ENCODE measurements around the gene EYA2. TPM values are rescaled to one million over a fixed set of nuclear protein-coding genes. Genes with fewer than 3 reads are reported as not detected.

EYA2 gene
- total and polyA plus RNA-seq, 4 donors = 1.6 to 4.4 (median 2.1) TPM

- peaks cover 29 to 37% (median 34%) of the 10 kb centered on the region in 4 donors for H3K36me3 ChIP-seq (ENCODE audit: control insufficient read depth in 4 of 4, insufficient read depth in 4 of 4, low read length in 4 of 4)
- no peak overlapping the region for H3K9ac ChIP-seq (ENCODE audit: insufficient read depth in 1 of 2, low read length in 2 of 2)
- no peak for ATAC-seq (ENCODE audit: insufficient read depth, low FRiP score)
- no peaks in the 10 kb centered on the region for H3K4me1 ChIP-seq (ENCODE audit: control insufficient read depth in 5 of 5, insufficient read depth in 5 of 5, low read length in 5 of 5)
- no peak for DNase-seq
- H3K9me3 ChIP-seq (ENCODE audit: control insufficient read depth in 4 of 4, insufficient read depth in 3 of 4, low read length in 3 of 4) = peaks cover 0 to 2% (median 0%) of the 10 kb centered on the region in 4 donors
- no peak overlapping the region for H3K27ac ChIP-seq (ENCODE audit: low read depth in 1 of 2, low read length in 1 of 2)
- no peak for TF ChIP-seq CTCF (IDR thresholded peaks at IDR 0.05; ENCODE audit: control extremely low read depth, extremely low read depth)
- H3K27me3 ChIP-seq (ENCODE audit: control insufficient read depth in 3 of 3, insufficient read depth in 3 of 3, low read length in 2 of 3) = no peaks in the 10 kb centered on the region
- 93 to 94% methylated on average over 3 of the region's 3 CpGs for WGBS, 2 donors
- no peak overlapping the region for H3K4me3 ChIP-seq
Measured at GRCh38 chr20:47232518-47232917, 337.9 kb downstream of the EYA2 start.

DNA sequence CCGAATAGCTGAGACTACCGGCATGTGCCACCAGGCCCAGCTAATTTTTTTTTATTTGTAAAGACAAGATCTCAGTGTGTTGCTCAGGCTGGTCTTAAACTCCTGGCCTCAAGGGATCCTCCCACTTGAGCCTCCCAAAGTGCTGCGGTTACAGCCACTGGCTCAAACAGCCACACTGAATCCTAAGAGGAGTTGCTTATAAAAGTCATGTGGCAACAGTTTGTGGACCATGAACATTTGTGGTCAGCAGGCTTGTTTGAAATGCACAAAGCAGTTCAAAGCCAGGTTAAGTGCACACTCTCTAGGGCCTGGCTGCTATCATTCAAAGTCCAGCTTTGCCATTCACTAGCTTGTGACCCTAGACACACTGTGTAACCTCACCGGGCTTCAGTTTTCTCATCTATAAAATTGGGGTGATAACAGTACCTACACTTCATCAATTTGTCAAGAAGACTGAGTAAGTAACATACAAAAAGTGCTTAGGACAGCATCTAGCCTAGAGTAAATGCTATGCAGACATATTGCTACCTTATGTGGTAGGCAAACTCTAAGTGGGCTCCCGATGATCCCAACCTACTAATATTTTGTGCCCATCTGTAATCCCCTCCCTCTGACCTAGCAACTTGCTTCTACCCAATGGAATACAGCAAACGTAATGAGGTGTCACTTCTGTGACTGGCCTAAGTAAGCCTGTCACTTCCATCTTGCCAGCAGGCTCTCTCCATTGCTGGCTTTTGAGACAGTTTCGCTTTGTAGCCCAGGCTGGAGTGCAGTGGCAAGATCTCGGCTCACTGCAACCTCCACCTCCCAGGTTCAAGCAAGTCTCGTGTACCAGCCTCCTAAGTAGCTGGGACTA lies 338.9 kb downstream of the EYA2 start:
- Histone ChIP-seq H3K36me3 (ENCODE audit: control insufficient read depth in 4 of 4, insufficient read depth in 4 of 4, low read length in 4 of 4) (peaks cover 25 to 40% (median 36%) of the 10 kb centered on the region in 4 donors), H3K9ac (ENCODE audit: insufficient read depth in 1 of 2, low read length in 2 of 2) (no peak overlapping the region), H3K4me1 (ENCODE audit: control insufficient read depth in 5 of 5, insufficient read depth in 5 of 5, low read length in 5 of 5) (no peaks in the 10 kb centered on the region), H3K4me3 (no peak overlapping the region), H3K27me3 (ENCODE audit: control insufficient read depth in 3 of 3, insufficient read depth in 3 of 3, low read length in 2 of 3) (no peaks in the 10 kb centered on the region), H3K9me3 (ENCODE audit: control insufficient read depth in 4 of 4, insufficient read depth in 3 of 4, low read length in 3 of 4) (peaks cover 0 to 2% (median 0%) of the 10 kb centered on the region in 4 donors), H3K27ac (ENCODE audit: low read depth in 1 of 2, low read length in 1 of 2) (no peak overlapping the region)
- TF ChIP-seq CTCF (IDR thresholded peaks at IDR 0.05; ENCODE audit: control extremely low read depth, extremely low read depth) = no peak
- WGBS, 2 donors = 95 to 97% methylated on average over 9 of the region's 9 CpGs
- ATAC-seq (ENCODE audit: insufficient read depth, low FRiP score) (no peak), DNase-seq (no peak)

DNA sequence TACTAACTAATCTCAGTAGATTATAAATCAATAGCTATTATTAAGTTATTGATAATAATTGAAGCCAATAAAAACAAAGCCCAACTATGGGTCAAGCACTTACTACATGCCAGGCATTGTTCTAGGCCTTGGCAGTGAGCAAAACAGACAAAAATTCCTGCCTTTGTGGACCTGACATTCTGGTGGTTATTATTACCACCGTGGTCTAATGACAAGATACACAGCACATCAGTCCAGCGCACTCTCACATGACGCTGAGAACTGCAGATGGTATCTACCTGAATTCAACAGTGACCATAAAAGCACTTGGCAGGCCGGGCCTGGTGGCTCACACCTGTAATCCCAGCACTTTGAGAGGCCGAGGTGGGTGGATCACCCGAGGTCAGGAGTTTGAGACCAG lies 340.5 kb downstream of the EYA2 start:
- H3K36me3 ChIP-seq (ENCODE audit: control insufficient read depth in 4 of 4, insufficient read depth in 4 of 4, low read length in 4 of 4) = peaks cover 30 to 40% (median 33%) of the 10 kb centered on the region in 4 donors
- H3K27ac ChIP-seq (ENCODE audit: low read depth in 1 of 2, low read length in 1 of 2) = no peak overlapping the region
- H3K27me3 ChIP-seq (ENCODE audit: control insufficient read depth in 3 of 3, insufficient read depth in 3 of 3, low read length in 2 of 3) = no peaks in the 10 kb centered on the region
- TF ChIP-seq CTCF (IDR thresholded peaks at IDR 0.05; ENCODE audit: control extremely low read depth, extremely low read depth) = no peak
- H3K4me1 ChIP-seq (ENCODE audit: control insufficient read depth in 5 of 5, insufficient read depth in 5 of 5, low read length in 5 of 5) = no peaks in the 10 kb centered on the region
- 96 to 97% methylated on average over 6 of the region's 6 CpGs for WGBS, 2 donors
- no peak overlapping the region for H3K9ac ChIP-seq (ENCODE audit: insufficient read depth in 1 of 2, low read length in 2 of 2)
- no peak for ATAC-seq (ENCODE audit: insufficient read depth, low FRiP score)
- H3K9me3 ChIP-seq (ENCODE audit: control insufficient read depth in 4 of 4, insufficient read depth in 3 of 4, low read length in 3 of 4) = peaks cover 0 to 2% (median 0%) of the 10 kb centered on the region in 4 donors
- DNase-seq = no peak
- H3K4me3 ChIP-seq = no peak overlapping the region
